GM18951 (cell line): Measurements from ENCODE around the gene TTYH3.
A peak's percentile ranks its signal among the peaks of the same experiment; 100 is the strongest.
"Not testable (repeated sequence)": the region's sequence is repeated elsewhere in the genome, so short reads cannot be mapped to it uniquely, and the experiment has no call there.

ENCODE experiments used
- POLR2A ChIP-seq: IDR thresholded peaks from 4 replicates; pipeline ENCODE4 v1.6.1; 2011; ENCODE audit warnings: mild to moderate bottlenecking; ENCODE audit not compliant: insufficient read length, insufficient read depth; ENCODE audit errors: extremely low read depth
- in situ Hi-C: fragments of 300-500 bp; cut with MboI; formaldehyde crosslinking; loops from one replicate; pipeline ENCODE4 v1.12.0; 2022; ENCODE audit warnings: low sequenced_read_pairs, mixed read lengths, inconsistent platforms; ENCODE audit not compliant: unreplicated experiment

Gene TTYH3, protein sequence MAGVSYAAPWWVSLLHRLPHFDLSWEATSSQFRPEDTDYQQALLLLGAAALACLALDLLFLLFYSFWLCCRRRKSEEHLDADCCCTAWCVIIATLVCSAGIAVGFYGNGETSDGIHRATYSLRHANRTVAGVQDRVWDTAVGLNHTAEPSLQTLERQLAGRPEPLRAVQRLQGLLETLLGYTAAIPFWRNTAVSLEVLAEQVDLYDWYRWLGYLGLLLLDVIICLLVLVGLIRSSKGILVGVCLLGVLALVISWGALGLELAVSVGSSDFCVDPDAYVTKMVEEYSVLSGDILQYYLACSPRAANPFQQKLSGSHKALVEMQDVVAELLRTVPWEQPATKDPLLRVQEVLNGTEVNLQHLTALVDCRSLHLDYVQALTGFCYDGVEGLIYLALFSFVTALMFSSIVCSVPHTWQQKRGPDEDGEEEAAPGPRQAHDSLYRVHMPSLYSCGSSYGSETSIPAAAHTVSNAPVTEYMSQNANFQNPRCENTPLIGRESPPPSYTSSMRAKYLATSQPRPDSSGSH

DNA sequence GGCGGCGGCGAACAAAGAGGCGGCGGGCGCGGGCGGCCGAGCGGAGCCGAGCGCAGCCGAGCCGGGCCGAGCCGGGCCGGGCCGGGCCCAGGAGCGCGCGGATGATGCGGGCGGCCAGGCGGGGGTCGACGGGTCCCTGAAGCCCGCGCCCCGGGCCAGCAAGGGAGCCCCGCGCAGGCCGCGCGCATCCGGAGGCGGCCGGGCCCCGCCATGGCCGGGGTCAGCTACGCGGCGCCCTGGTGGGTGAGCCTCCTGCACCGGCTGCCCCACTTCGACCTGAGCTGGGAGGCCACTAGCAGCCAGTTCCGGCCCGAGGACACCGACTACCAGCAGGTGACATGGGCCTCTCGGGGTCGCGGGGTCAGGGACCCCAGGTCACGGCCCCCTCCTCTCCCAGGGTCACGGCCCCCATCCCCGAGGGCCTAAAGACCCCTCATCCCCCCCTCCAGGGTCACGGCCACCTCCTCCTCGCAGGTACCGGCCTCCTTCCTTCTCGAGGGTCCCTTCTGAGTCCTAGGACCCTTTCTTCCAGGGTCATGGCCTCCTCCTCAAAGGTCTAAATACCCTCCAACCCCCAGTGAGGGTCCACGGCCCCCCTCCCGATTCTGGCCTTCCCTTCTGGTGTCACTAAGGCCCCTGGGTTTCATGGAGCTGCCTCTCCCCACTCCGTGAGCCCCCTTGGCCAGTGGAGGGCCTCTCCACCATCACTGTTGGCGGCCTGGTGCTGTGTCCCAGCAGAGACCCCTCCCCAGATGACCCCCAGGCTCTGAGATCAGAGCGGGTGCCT, at the start of gene TTYH3:
TSS of gene TTYH3 (plus strand) at position 41 of the 787 bp plus-strand sequence. CDS start at position 211, 170 bp downstream.
- peak; percentile 42 for TF ChIP-seq POLR2A
- in situ Hi-C loops: no loop called here

DNA sequence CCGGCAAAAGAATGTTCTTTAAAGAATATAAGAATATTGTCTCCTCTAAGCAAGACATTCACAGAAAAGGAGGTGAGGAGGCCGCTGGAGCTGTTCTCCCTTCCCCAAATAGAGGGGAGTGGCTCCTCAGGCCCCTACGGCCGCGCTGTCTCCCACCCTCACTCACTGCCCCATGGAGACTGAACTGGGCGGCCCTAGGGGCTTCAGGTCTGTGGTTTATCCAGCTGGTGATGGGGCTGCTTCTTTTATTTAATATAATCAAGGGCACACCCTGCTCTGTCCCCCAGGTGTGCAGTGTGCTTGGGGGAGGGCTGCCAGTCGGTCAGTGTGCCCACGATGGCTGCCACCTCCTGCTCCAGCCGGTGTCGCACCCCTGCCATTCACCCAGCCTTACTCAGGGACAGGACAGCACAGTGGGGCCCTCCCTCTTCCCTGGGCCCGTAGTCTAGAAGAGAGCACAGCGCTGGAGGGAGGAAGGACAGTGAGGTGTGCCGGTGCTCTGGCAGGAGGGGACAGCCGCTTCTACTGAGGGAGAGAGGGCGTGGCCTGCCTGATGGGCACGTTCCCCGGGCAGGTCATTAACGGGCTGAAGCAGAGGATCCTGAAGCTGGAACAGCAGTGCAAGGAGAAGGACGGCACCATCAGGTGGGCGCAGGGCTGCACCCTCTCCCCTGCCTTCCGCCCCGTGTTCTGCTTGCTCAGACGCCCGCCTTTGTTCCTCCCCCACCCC, 49.6 kb upstream of the TTYH3 start:
- no peak for TF ChIP-seq POLR2A
- in situ Hi-C loops: no loop called here

GRCh38 chr7:2583798-2584580, 47.8 kb upstream of the TTYH3 start:
- TF ChIP-seq POLR2A: no peak
- in situ Hi-C loops: no loop called here

DNA sequence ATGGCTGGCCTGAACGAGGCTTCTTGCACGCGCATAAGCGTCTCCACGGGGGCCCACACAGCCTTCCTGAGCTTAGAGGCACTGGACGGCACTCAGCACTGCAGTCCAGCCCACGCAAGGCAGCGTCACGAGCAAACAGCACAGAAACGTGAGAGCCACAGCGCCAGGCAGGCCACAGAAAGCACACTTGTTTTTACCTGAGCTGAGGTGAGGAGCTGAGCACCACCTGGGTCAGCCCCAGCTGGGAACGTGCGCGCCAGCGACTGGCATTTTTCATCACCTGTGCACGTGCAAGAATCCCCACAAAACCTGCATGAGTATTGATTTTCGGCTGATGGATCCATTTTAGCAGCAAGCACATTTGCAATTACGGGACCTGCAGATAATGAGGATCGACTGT, 46.3 kb upstream of the TTYH3 start:
- TF ChIP-seq POLR2A: no peak
- in situ Hi-C loops: no loop called here

DNA sequence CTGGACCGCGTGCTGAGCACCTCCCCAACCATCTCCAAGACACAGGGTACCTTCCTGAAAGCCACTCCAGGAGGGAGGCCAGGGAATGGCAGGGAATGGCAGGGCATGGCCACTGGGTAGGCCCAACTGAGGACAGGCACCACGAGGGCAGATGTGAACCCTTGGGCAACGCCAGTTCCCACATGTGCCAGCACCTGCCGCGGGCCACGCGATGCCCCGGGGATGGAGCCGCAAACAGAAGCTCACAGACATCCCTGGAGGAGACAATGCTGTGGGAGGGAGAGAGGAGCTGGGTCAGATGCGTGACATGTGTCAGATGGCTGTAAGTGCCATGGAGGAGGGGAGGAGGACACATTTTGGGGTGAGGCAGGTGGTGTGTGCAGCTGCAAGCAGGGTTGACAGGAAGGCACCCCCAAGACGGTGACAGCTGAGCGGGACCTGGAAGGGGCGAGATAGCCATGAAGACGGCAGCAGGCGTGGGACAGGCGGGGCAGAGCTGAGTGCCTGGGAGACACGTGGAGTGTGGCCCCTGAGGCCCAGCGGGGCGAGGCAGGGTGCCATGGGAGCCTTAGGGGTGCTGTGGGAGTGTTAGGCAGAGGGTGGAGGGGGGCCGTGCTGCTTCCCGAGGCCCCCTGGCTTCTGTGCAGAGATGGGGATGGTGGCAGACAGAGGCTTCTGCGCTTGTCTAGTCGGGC, 45.3 kb upstream of the TTYH3 start:
- in situ Hi-C loops: no loop called here
- TF ChIP-seq POLR2A: no peak

GRCh38 chr7:2587134-2587533, 44.7 kb upstream of the TTYH3 start:
- in situ Hi-C loops: no loop called here
- no peak for TF ChIP-seq POLR2A

DNA sequence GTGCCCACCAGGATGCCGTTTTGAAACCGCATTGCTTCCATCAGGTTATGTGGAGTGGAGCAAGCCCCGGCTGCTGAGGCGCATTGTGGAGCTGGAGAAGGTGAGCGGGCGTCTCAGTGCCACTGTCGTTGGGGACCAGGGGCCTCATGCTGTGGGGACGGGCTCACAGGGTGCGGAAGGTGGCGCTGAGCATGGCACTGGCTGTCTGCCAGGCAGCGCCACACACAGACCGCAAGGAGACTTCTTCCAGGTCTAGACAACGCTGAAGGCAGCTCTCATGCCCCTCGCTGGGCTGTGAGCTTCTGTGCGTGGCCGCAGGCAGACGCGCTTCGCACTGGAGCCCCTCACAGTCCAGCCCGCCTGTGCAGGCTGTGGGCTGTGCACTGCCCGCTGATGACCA, 44.0 kb upstream of the TTYH3 start:
- TF ChIP-seq POLR2A: no peak
- in situ Hi-C loops: no loop called here

DNA sequence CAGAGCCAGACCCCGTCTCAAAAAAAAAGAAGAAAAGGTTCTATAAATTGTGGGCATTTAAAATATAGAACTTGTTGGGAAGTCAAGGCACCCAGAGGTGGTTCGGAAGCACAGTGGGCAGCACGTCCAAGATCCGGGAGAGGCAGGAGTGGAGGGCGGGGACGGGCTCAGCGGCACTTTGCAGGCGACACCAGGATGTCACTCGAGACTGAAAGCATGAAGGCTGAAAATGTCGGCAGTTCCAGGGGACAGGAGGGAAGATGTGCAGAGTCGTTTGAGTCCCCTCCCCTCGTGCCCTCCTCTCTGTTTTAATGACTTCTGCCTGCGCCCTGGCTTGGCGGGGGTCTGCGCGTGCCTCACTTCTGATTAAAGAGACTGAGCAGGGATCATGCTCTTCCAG, 42.4 kb upstream of the TTYH3 start:
- in situ Hi-C loops: no loop called here
- TF ChIP-seq POLR2A: no peak

- in situ Hi-C loops: not testable (repeated sequence)
Measured at GRCh38 chr7:2589941-2590340, 41.8 kb upstream of the TTYH3 start.

- in situ Hi-C loops: no loop called here
- TF ChIP-seq POLR2A: no peak
Measured at GRCh38 chr7:2592375-2592865, 39.4 kb upstream of the TTYH3 start.

GRCh38 chr7:2593036-2593727, 38.6 kb upstream of the TTYH3 start:
- in situ Hi-C loops: no loop called here
- TF ChIP-seq POLR2A: no peak
